ENCODE measurements around the gene ORC2.

- no peak for TF ChIP-seq EZH2phosphoT487 (IDR thresholded peaks at IDR 0.05; ENCODE audit: borderline replicate concordance, low read length)
- no peak for TF ChIP-seq CTCF (conservative IDR thresholded peaks at IDR 0.05; ENCODE audit: low read depth, low read length)
- no peak for TF ChIP-seq EZH2 (IDR thresholded peaks at IDR 0.05; ENCODE audit: low read length, unreplicated experiment)
Observed at GRCh38 chr2:200943527-200944105, 19.8 kb downstream of the ORC2 start.
